Measurements from ENCODE around the gene PXDN. TPM values are rescaled to one million over a fixed set of nuclear protein-coding genes. Genes with fewer than 3 reads are reported as not detected.

Gene PXDN
- total and polyA plus RNA-seq, 2 donors (not counting 3 experiments of a cell fraction or from before 2014, with no cell fraction given), result 231 to 308 TPM

GRCh38 chr2:1609040-1609439 lies 135.3 kb downstream of the PXDN start:
- H3K9me3 ChIP-seq (replicated peaks; ENCODE audit: control insufficient read depth, insufficient read depth, low read length), result no peaks in the 10 kb centered on the region
- DNase-seq (ENCODE audit: low read depth, low spot score) (no peak), FAIRE-seq (no peak)
- no peaks in the 10 kb centered on the region for H4K20me1 ChIP-seq (replicated peaks; ENCODE audit: control insufficient read depth, extremely low read depth, insufficient read depth, low read length)
- dilution Hi-C loops (cut with MboI; ENCODE audit: extremely low pct_ligation_motif_present, low sequenced_read_pairs), result no loop called here
- peaks cover 2% of the 10 kb centered on the region in 2 experiments for H3K27me3 ChIP-seq (ENCODE audit: control insufficient read depth in 2 of 2, insufficient read depth in 2 of 2, low read length in 2 of 2)
- intact Hi-C loops (cut with micrococcal nuclease), result no loop called here
- no peak overlapping the region for H3K9ac ChIP-seq (replicated peaks; ENCODE audit: extremely low read depth, insufficient read depth, low read length)
- TF ChIP-seq FOS (IDR thresholded peaks at IDR 0.05; ENCODE audit: borderline replicate concordance, insufficient read depth, low read length) (no peak), JUN (IDR thresholded peaks at IDR 0.05; ENCODE audit: borderline replicate concordance, insufficient read depth, insufficient read length, low read depth) (no peak), POLR2A (IDR thresholded peaks at IDR 0.05; ENCODE audit: low read depth, low read length) (no peak), GATA2 (IDR thresholded peaks at IDR 0.05; ENCODE audit: insufficient read depth, insufficient read length, low read depth, low read length) (no peak), CTCF (IDR thresholded peaks at IDR 0.05; ENCODE audit: extremely low read depth in 1 of 2, insufficient read depth in 1 of 2, low read depth in 1 of 2, low read length in 2 of 2) (no peak), EZH2 (IDR thresholded peaks at IDR 0.05; ENCODE audit: borderline replicate concordance, low read depth, low read length, severe bottlenecking) (no peak), POLR2AphosphoS5 (IDR thresholded peaks at IDR 0.05; ENCODE audit: insufficient read depth, low read depth, low read length) (no peak), MYC (IDR thresholded peaks at IDR 0.05; ENCODE audit: low read depth, low read length) (no peak)
- no TSS peak for BruUV-seq (replicated peaks)
- no peaks in the 10 kb centered on the region for H3K79me2 ChIP-seq (ENCODE audit: control insufficient read depth, insufficient read depth, low read length)
- H2AFZ ChIP-seq (ENCODE audit: low read depth, low read length), result no peak overlapping the region
- peaks cover 29% of the 10 kb centered on the region for H3K4me1 ChIP-seq (ENCODE audit: control insufficient read depth, extremely low read depth, insufficient read depth, low read length)
- no peak overlapping the region for H3K4me3 ChIP-seq (replicated peaks in 1 of 3; ENCODE audit: insufficient read depth in 1 of 3, low read depth in 1 of 3, low read length in 3 of 3)
- ChIA-PET POLR2A (no interaction called here), CTCF (interaction anchor here (1.9 kb wide), 1 partner anchor 16 kb away, joined by 8 read pairs; no protein-coding TSS in a partner anchor)
- H3K4me2 ChIP-seq (ENCODE audit: insufficient read depth, low read length), result no peak overlapping the region
- no peaks in the 10 kb centered on the region for H3K36me3 ChIP-seq (ENCODE audit: control insufficient read depth in 2 of 2, extremely low read depth in 1 of 2, insufficient read depth in 2 of 2, low read length in 2 of 2)
- no peak overlapping the region for H3K27ac ChIP-seq (ENCODE audit: insufficient read depth, low read depth, low read length)
- H3K9me1 ChIP-seq (replicated peaks; ENCODE audit: control insufficient read depth, extremely low read depth, insufficient read depth, low read length), result no peaks in the 10 kb centered on the region
